Neural cell (in vitro differentiated cells): ENCODE results near the gene CCDC154. TPM values are rescaled to one million over a fixed set of nuclear protein-coding genes. Genes with fewer than 3 reads are reported as not detected.
"Not testable (repeated sequence)": the region's sequence is repeated elsewhere in the genome, so short reads cannot be mapped to it uniquely, and the experiment has no call there.

Source experiments
- H2AFZ ChIP-seq: fragments of 200-600, 300-800 bp; sonication (generic), shearing (Covaris generic); 2 replicates; pipeline ENCODE4 v1.6.0; 2014; ENCODE audit warnings: low read depth, mild to moderate bottlenecking, antibody characterized with exemption, low read length, moderate library complexity
- H3F3A ChIP-seq: fragments of 200-600 bp; shearing (Covaris generic); 2 replicates; pipeline ENCODE4 v1.6.1; 2016; ENCODE audit warnings: mild to moderate bottlenecking, moderate library complexity, mixed read lengths, antibody characterized with exemption, low read length; ENCODE audit not compliant: insufficient read depth, poor library complexity, severe bottlenecking
- H3K27ac ChIP-seq: fragments of 200-600, 300-800 bp; sonication (generic), shearing (Covaris generic); 2 replicates; pipeline ENCODE4 v1.5.1; 2014; ENCODE audit warnings: mild to moderate bottlenecking, low read length, moderate library complexity
- H3K27me3 ChIP-seq: fragments of 300-800, 200-600 bp; sonication (generic), shearing (Covaris generic); 2 replicates; pipeline ENCODE4 v1.6.0; 2014; ENCODE audit warnings: mild to moderate bottlenecking, low read depth, low read length, moderate library complexity; ENCODE audit not compliant: insufficient read depth
- H3K36me3 ChIP-seq: fragments of 300-800, 200-600 bp; sonication (generic), shearing (Covaris generic); 2 replicates; pipeline ENCODE4 v1.5.1; 2014; ENCODE audit warnings: mild to moderate bottlenecking, antibody characterized with exemption, low read length, moderate library complexity; ENCODE audit not compliant: insufficient read depth
- H3K4me2 ChIP-seq: fragments of 300-800, 200-600 bp; sonication (generic), shearing (Covaris generic); 2 replicates; pipeline ENCODE4 v1.6.0; 2014; ENCODE audit warnings: mild to moderate bottlenecking, low read length
- H3K4me3 ChIP-seq: fragments of 300-800, 200-600 bp; sonication (generic), shearing (Covaris generic); 2 replicates; pipeline ENCODE4 v1.5.1; 2014; ENCODE audit warnings: mild to moderate bottlenecking, low read length, moderate library complexity
- H3K79me2 ChIP-seq: fragments of 200-600 bp; shearing (Covaris generic); replicated peaks from 2 replicates; pipeline ENCODE4 v1.6.0; 2014; ENCODE audit warnings: mild to moderate bottlenecking, low read length, moderate library complexity; ENCODE audit not compliant: insufficient read depth
- H3K9ac ChIP-seq: fragments of 300-800, 200-600 bp; sonication (generic), shearing (Covaris generic); 2 replicates; pipeline ENCODE4 v1.6.1; 2016; ENCODE audit warnings: mild to moderate bottlenecking, low read length, mixed read lengths
- H3K9me2 ChIP-seq: fragments of 200-600 bp; shearing (Covaris generic); 2 replicates; pipeline ENCODE4 v1.6.1; 2016; ENCODE audit warnings: mild to moderate bottlenecking, low read length, mixed read lengths; ENCODE audit not compliant: insufficient read depth
- H3K9me3 ChIP-seq: fragments of 200-600, 300-800 bp; sonication (generic), shearing (Covaris generic); 2 replicates; pipeline ENCODE4 v1.6.1; 2016; ENCODE audit warnings: mild to moderate bottlenecking, mixed run types, low read length, moderate library complexity, mixed read lengths
- H4K20me1 ChIP-seq: fragments of 200-600 bp; shearing (Covaris generic); 2 replicates; pipeline ENCODE4 v1.6.1; 2016; ENCODE audit warnings: mild to moderate bottlenecking, mixed run types; ENCODE audit not compliant: insufficient read depth
- EP300 ChIP-seq: fragments of 450-650 bp; conservative IDR thresholded peaks from 2 replicates; pipeline ENCODE4 v1.6.1; 2014; ENCODE audit warnings: antibody characterized with exemption, mild to moderate bottlenecking, moderate library complexity; ENCODE audit not compliant: poor library complexity, severe bottlenecking
- EZH2 ChIP-seq: fragments of 200-600, 300-800 bp; shearing (Covaris generic), sonication (generic); IDR thresholded peaks from 2 replicates; pipeline ENCODE4 v1.6.1; 2014; ENCODE audit warnings: antibody characterized with exemption, low read length, borderline replicate concordance, mild to moderate bottlenecking; ENCODE audit not compliant: insufficient read depth, poor library complexity, severe bottlenecking
- MXI1 ChIP-seq: fragments of 450-650 bp; conservative IDR thresholded peaks from 2 replicates; pipeline ENCODE4 v1.6.1; 2014; ENCODE audit warnings: antibody characterized with exemption, mild to moderate bottlenecking; ENCODE audit not compliant: poor library complexity, severe bottlenecking
- POLR2AphosphoS5 ChIP-seq: IDR thresholded peaks from 2 replicates; pipeline ENCODE4 v1.6.1; 2012
- RAD21 ChIP-seq: fragments of 450-650 bp; conservative IDR thresholded peaks from 2 replicates; pipeline ENCODE4 v1.6.1; 2014; ENCODE audit warnings: antibody characterized with exemption, mild to moderate bottlenecking, moderate library complexity
- REST ChIP-seq: IDR thresholded peaks from 2 replicates; pipeline ENCODE4 v1.6.1; 2012; ENCODE audit warnings: borderline replicate concordance
- SMC3 ChIP-seq: fragments of 450-650 bp; conservative IDR thresholded peaks from 2 replicates; pipeline ENCODE4 v1.6.1; 2014; ENCODE audit warnings: antibody characterized with exemption, mild to moderate bottlenecking, moderate library complexity; ENCODE audit not compliant: poor library complexity
- TAF1 ChIP-seq: IDR thresholded peaks from 2 replicates; pipeline ENCODE4 v1.6.1; 2012; ENCODE audit warnings: low read depth
- polyA plus RNA-seq: library from polyadenylated mRNA; depleted of rRNA; stranded (reverse); fragments of >200 nt; gene quantifications from 2 replicates; pipeline ENCODE4 v1.2.3, GENCODE V29; 2014
- TF ChIP-seq, protein P1 (sequence below): fragments of 450-650 bp; IDR thresholded peaks from 2 replicates; pipeline ENCODE4 v1.5.1; 2014; ENCODE audit warnings: antibody characterized with exemption, mild to moderate bottlenecking, moderate library complexity; ENCODE audit not compliant: poor library complexity, severe bottlenecking

The CCDC154 gene
- polyA plus RNA-seq, 1 donor from 2014 or later: 3.3 TPM

GRCh38 chr16:1481906-1482835, 37.8 kb upstream of the CCDC154 start:
- H3K79me2 ChIP-seq: no peaks in the 10 kb centered on the region
- no peak overlapping the region for H3K4me3 ChIP-seq
- H2AFZ ChIP-seq: no peak overlapping the region
- no peaks in the 10 kb centered on the region for H3K9me3 ChIP-seq
- H3K9ac ChIP-seq: no peak overlapping the region
- no peaks in the 10 kb centered on the region for H3K36me3 ChIP-seq
- H3K27me3 ChIP-seq: no peaks in the 10 kb centered on the region
- H4K20me1 ChIP-seq: no peaks in the 10 kb centered on the region
- TF ChIP-seq RAD21: no peak
- no peak for TF ChIP-seq TAF1
- no peak for TF ChIP-seq MXI1
- TF ChIP-seq EZH2: no peak
- no peak for TF ChIP-seq SMC3
- TF ChIP-seq, protein P1, sequence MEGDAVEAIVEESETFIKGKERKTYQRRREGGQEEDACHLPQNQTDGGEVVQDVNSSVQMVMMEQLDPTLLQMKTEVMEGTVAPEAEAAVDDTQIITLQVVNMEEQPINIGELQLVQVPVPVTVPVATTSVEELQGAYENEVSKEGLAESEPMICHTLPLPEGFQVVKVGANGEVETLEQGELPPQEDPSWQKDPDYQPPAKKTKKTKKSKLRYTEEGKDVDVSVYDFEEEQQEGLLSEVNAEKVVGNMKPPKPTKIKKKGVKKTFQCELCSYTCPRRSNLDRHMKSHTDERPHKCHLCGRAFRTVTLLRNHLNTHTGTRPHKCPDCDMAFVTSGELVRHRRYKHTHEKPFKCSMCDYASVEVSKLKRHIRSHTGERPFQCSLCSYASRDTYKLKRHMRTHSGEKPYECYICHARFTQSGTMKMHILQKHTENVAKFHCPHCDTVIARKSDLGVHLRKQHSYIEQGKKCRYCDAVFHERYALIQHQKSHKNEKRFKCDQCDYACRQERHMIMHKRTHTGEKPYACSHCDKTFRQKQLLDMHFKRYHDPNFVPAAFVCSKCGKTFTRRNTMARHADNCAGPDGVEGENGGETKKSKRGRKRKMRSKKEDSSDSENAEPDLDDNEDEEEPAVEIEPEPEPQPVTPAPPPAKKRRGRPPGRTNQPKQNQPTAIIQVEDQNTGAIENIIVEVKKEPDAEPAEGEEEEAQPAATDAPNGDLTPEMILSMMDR: no peak
- TF ChIP-seq REST: no peak
- no peak for TF ChIP-seq POLR2AphosphoS5
- TF ChIP-seq EP300: no peak
- H3K27ac ChIP-seq: no peak overlapping the region
- no peak overlapping the region for H3K4me2 ChIP-seq
- no peaks in the 10 kb centered on the region for H3K9me2 ChIP-seq
- no peaks in the 10 kb centered on the region for H3F3A ChIP-seq

- H3K36me3 ChIP-seq, H3K27me3 ChIP-seq, H3F3A ChIP-seq, H3K4me2 ChIP-seq, H4K20me1 ChIP-seq, H3K9me2 ChIP-seq, H3K79me2 ChIP-seq, H3K4me3 ChIP-seq, H3K27ac ChIP-seq, H2AFZ ChIP-seq, H3K9me3 ChIP-seq, H3K9ac ChIP-seq: not testable (repeated sequence)
Observed at GRCh38 chr16:1478937-1479336, 34.6 kb upstream of the CCDC154 start.
